ENCODE measurements around the gene AGRN.

GRCh38 chr1:1063261-1063944 lies 43.5 kb downstream of the AGRN start:
- TF ChIP-seq CTCF (IDR thresholded peaks at IDR 0.05) (no peak), POLR2A (IDR thresholded peaks at IDR 0.05) (no peak)

All from Peyer's patch (tissue), 4 donors.